H9 (cell line): ENCODE measurements around the gene SLC6A19. TPM values are rescaled to one million over a fixed set of nuclear protein-coding genes. Genes with fewer than 3 reads are reported as not detected.

ENCODE experiments used
- DNase-seq: peaks from one replicate; pipeline ENCODE4 v3.0.0-alpha.2; 2017
- H2AFZ ChIP-seq: one replicate; pipeline ENCODE4 v1.6.1; 2013; ENCODE audit warnings: mild to moderate bottlenecking, low read length, control low read depth, moderate library complexity
- H2AK5ac ChIP-seq: 2 replicates; pipeline ENCODE4 v1.6.1; 2013; ENCODE audit warnings: low read length, control low read depth, mixed read lengths; ENCODE audit not compliant: insufficient read length
- H2BK120ac ChIP-seq: one replicate; pipeline ENCODE4 v1.6.1; 2013; ENCODE audit warnings: low read depth, mild to moderate bottlenecking, low read length, control low read depth, inconsistent platforms; ENCODE audit not compliant: poor library complexity, severe bottlenecking
- H2BK12ac ChIP-seq: 2 replicates; pipeline ENCODE4 v1.6.1; 2013; ENCODE audit warnings: low read length, control low read depth, mixed read lengths, low read depth; ENCODE audit not compliant: insufficient read length
- H2BK15ac ChIP-seq: 2 replicates; pipeline ENCODE4 v1.6.1; 2013; ENCODE audit warnings: low read depth, low read length, control low read depth
- H2BK20ac ChIP-seq: one replicate; pipeline ENCODE4 v1.6.1; 2013; ENCODE audit warnings: low read depth, mild to moderate bottlenecking, low read length, control low read depth, inconsistent platforms; ENCODE audit not compliant: poor library complexity, severe bottlenecking
- H2BK5ac ChIP-seq: 2 replicates; pipeline ENCODE4 v1.6.1; 2013; ENCODE audit warnings: low read length, control low read depth, mixed read lengths; ENCODE audit not compliant: insufficient read length
- H3K14ac ChIP-seq: 2 replicates; pipeline ENCODE4 v1.6.1; 2013; ENCODE audit warnings: low read length, control low read depth; ENCODE audit not compliant: insufficient read depth
- H3K18ac ChIP-seq: 2 replicates; pipeline ENCODE4 v1.6.1; 2013; ENCODE audit warnings: low read depth, mild to moderate bottlenecking, mixed read lengths, low read length, control low read depth; ENCODE audit not compliant: insufficient read length
- H3K23ac ChIP-seq: 2 replicates; pipeline ENCODE4 v1.6.1; 2013; ENCODE audit warnings: low read length, control low read depth, mixed read lengths, low read depth; ENCODE audit not compliant: insufficient read length
- H3K23me2 ChIP-seq: 2 replicates; pipeline ENCODE4 v1.6.1; 2013; ENCODE audit warnings: low read depth, mild to moderate bottlenecking, mixed read lengths, low read length, control low read depth; ENCODE audit not compliant: insufficient read length, poor library complexity, severe bottlenecking
- H3K27ac ChIP-seq: 2 replicates; pipeline ENCODE4 v1.5.1; 2013; ENCODE audit warnings: low read length, control low read depth, mixed read lengths, low read depth; ENCODE audit not compliant: insufficient read length
- H3K27me3 ChIP-seq: 2 replicates; pipeline ENCODE4 v1.6.1; 2013; ENCODE audit warnings: low read length, control low read depth, inconsistent platforms; ENCODE audit not compliant: insufficient read depth
- H3K4ac ChIP-seq: 2 replicates; pipeline ENCODE4 v1.6.1; 2013; ENCODE audit warnings: low read depth, mild to moderate bottlenecking, control low read depth, inconsistent platforms, low read length, moderate library complexity
- H3K4me1 ChIP-seq: 2 replicates; pipeline ENCODE4 v1.6.1; 2013; ENCODE audit warnings: low read length, control low read depth, inconsistent platforms; ENCODE audit not compliant: insufficient read depth
- H3K4me2 ChIP-seq: 2 replicates; pipeline ENCODE4 v1.6.1; 2013; ENCODE audit warnings: low read length, control low read depth, mixed read lengths; ENCODE audit not compliant: insufficient read length, insufficient read depth
- H3K56ac ChIP-seq: 2 replicates; pipeline ENCODE4 v1.6.1; 2013; ENCODE audit warnings: low read depth, mild to moderate bottlenecking, mixed read lengths, low read length, control low read depth; ENCODE audit not compliant: insufficient read length
- H3K79me1 ChIP-seq: 2 replicates; pipeline ENCODE4 v1.6.1; 2013; ENCODE audit warnings: low read depth, mild to moderate bottlenecking, moderate library complexity, low read length, control low read depth, inconsistent platforms; ENCODE audit not compliant: insufficient read depth, poor library complexity, severe bottlenecking
- H3K79me2 ChIP-seq: 2 replicates; pipeline ENCODE4 v1.6.1; 2013; ENCODE audit warnings: low read length, control low read depth, inconsistent platforms; ENCODE audit not compliant: insufficient read depth
- H3K9ac ChIP-seq: 2 replicates; pipeline ENCODE4 v1.6.1; 2013; ENCODE audit warnings: low read length, control low read depth, mixed read lengths; ENCODE audit not compliant: insufficient read length; ENCODE audit errors: extremely low read depth
- H3K9me3 ChIP-seq: one replicate; pipeline ENCODE4 v1.6.1; 2013; ENCODE audit warnings: low read depth, low read length, inconsistent platforms; ENCODE audit not compliant: control insufficient read depth
- H3T11ph ChIP-seq: one replicate; pipeline ENCODE4 v1.6.1; 2013; ENCODE audit warnings: mild to moderate bottlenecking, low read length, control low read depth, inconsistent platforms
- H4K20me1 ChIP-seq: one replicate; pipeline ENCODE4 v1.6.1; 2013; ENCODE audit not compliant: control insufficient read depth, insufficient read length, insufficient read depth
- H4K5ac ChIP-seq: 2 replicates; pipeline ENCODE4 v1.6.1; 2013; ENCODE audit warnings: low read depth, mild to moderate bottlenecking, mixed read lengths, low read length, control low read depth; ENCODE audit not compliant: insufficient read length
- H4K8ac ChIP-seq: replicated peaks from 2 replicates; pipeline ENCODE4 v1.6.1; 2013; ENCODE audit warnings: low read length, control low read depth, mixed read lengths, low read depth; ENCODE audit not compliant: insufficient read length
- H4K91ac ChIP-seq: 2 replicates; pipeline ENCODE4 v1.6.1; 2013; ENCODE audit warnings: low read depth, mild to moderate bottlenecking, moderate library complexity, mixed read lengths, low read length, control low read depth; ENCODE audit not compliant: insufficient read length
- H3K27ac Mint-ChIP-seq, 3 experiments: 2 replicates in 2 of 3; 3 replicates in 1 of 3; pipeline ENCODE4 v1.8.0; 2020 to 2021; ENCODE audit warnings: mixed read lengths in 3 of 3, mild to moderate bottlenecking in 1 of 3, moderate library complexity in 1 of 3
- H3K27me3 Mint-ChIP-seq: 2 replicates; pipeline ENCODE4 v1.8.0; 2021; ENCODE audit warnings: low read depth, mild to moderate bottlenecking, moderate library complexity, mixed read lengths
- H3K36me3 Mint-ChIP-seq, 3 experiments: 2 replicates in 2 of 3; 3 replicates in 1 of 3; pipeline ENCODE4 v1.8.0; 2020 to 2021; ENCODE audit warnings: low read depth in 3 of 3, mixed read lengths in 3 of 3; ENCODE audit not compliant: insufficient read depth in 1 of 3
- H3K4me1 Mint-ChIP-seq, 2 experiments: 2 replicates each; pipeline ENCODE4 v1.8.0; 2020; ENCODE audit warnings: mixed read lengths in 2 of 2
- H3K4me3 Mint-ChIP-seq, 2 experiments: 2 replicates in 1 of 2; 3 replicates in 1 of 2; pipeline ENCODE4 v1.8.0; 2020 to 2021; ENCODE audit warnings: mild to moderate bottlenecking in 2 of 2, mixed read lengths in 2 of 2, moderate library complexity in 1 of 2
- H3K9me3 Mint-ChIP-seq, 2 experiments: 2 replicates in 1 of 2; 3 replicates in 1 of 2; pipeline ENCODE4 v1.8.0; 2020; ENCODE audit warnings: mild to moderate bottlenecking in 2 of 2, mixed read lengths in 2 of 2, moderate library complexity in 1 of 2
- WGBS: extraction: QIAGEN DNeasy Blood & Tissue Kit; methylation state at CpG from one replicate; pipeline ENCODE4 v1.1.7; 2013; ENCODE audit warnings: missing lambda C conversion rate, low lambda C conversion rate, mixed read lengths; ENCODE audit not compliant: insufficient read length; ENCODE audit errors: extremely low coverage; 5-methylcytosine and 5-hydroxymethylcytosine counted together
- total RNA-seq: library from RNA; stranded (reverse); gene quantifications from 2 replicates; pipeline ENCODE4 v1.2.1, GENCODE V29; 2021
- TF ChIP-seq, protein P1 (sequence below): fragments of 200-600 bp; sonication (generic); conservative IDR thresholded peaks from 3 replicates; pipeline ENCODE4 v1.8.0; 2021; ENCODE audit warnings: antibody characterized with exemption, mild to moderate bottlenecking

Gene SLC6A19
- total RNA-seq, 1 experiment from 2014 or later = not detected

DNA sequence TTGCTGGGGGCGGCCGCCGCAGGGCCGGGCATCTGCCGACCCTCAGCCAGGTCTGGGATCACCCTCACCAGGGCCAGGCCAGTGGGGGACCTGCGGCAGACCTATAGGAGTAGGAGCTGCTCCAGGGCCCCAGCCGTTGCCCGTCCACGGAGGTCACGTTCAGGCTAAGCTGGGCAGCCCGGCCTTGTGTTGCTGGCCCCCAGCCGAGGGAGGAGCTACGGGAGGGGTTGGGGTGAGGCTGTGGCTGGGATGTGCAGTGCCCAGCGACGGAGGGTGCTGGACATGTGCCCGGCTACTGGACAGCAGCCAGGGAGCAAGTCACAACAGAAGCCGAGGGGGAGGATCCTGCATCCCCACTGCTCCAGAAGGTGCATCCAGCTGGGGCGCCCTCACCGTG lies 39.6 kb upstream of the SLC6A19 start:
- no peaks in the 10 kb centered on the region for H3K9me3 ChIP-seq
- no peaks in the 10 kb centered on the region for H3K23me2 ChIP-seq
- Mint-ChIP-seq H3K9me3 (peaks cover 8 to 10% of the 10 kb centered on the region in 2 experiments), H3K4me1 (peaks cover 7 to 15% of the 10 kb centered on the region in 2 experiments), H3K27me3 (peaks cover 40% of the 10 kb centered on the region), H3K36me3 (peaks cover 0 to 10% (median 0%) of the 10 kb centered on the region in 3 experiments; a peak in 4 of 7 replicates), H3K27ac (no peak overlapping the region), H3K4me3 (no peak overlapping the region)
- no peak overlapping the region for H2BK5ac ChIP-seq
- H3K23ac ChIP-seq = no peak overlapping the region
- no peak overlapping the region for H3K18ac ChIP-seq
- no peaks in the 10 kb centered on the region for H3K79me1 ChIP-seq
- no peak overlapping the region for H2AK5ac ChIP-seq
- no peak overlapping the region for H3K27ac ChIP-seq
- H3K27me3 ChIP-seq = peaks cover 4% of the 10 kb centered on the region; the same call in 1 of the 2 replicates
- H2AFZ ChIP-seq = no peak overlapping the region
- no peak overlapping the region for H3T11ph ChIP-seq
- no peak overlapping the region for H3K4me2 ChIP-seq
- H3K4me1 ChIP-seq = no peaks in the 10 kb centered on the region
- no peak overlapping the region for H3K4ac ChIP-seq
- no peak overlapping the region for H4K5ac ChIP-seq
- no peak overlapping the region for H2BK20ac ChIP-seq
- no peak overlapping the region for H2BK120ac ChIP-seq
- no peaks in the 10 kb centered on the region for H4K20me1 ChIP-seq
- no peak overlapping the region for H3K14ac ChIP-seq
- no peak for DNase-seq
- H3K9ac ChIP-seq = no peak overlapping the region
- H2BK15ac ChIP-seq = no peak overlapping the region
- no peak overlapping the region for H4K8ac ChIP-seq
- H2BK12ac ChIP-seq = no peak overlapping the region
- H4K91ac ChIP-seq = no peak overlapping the region
- no peaks in the 10 kb centered on the region for H3K79me2 ChIP-seq
- TF ChIP-seq, protein P1, sequence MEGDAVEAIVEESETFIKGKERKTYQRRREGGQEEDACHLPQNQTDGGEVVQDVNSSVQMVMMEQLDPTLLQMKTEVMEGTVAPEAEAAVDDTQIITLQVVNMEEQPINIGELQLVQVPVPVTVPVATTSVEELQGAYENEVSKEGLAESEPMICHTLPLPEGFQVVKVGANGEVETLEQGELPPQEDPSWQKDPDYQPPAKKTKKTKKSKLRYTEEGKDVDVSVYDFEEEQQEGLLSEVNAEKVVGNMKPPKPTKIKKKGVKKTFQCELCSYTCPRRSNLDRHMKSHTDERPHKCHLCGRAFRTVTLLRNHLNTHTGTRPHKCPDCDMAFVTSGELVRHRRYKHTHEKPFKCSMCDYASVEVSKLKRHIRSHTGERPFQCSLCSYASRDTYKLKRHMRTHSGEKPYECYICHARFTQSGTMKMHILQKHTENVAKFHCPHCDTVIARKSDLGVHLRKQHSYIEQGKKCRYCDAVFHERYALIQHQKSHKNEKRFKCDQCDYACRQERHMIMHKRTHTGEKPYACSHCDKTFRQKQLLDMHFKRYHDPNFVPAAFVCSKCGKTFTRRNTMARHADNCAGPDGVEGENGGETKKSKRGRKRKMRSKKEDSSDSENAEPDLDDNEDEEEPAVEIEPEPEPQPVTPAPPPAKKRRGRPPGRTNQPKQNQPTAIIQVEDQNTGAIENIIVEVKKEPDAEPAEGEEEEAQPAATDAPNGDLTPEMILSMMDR = no peak
- WGBS = no CpG with 5 or more reads among the region's 19 CpGs
- no peak overlapping the region for H3K56ac ChIP-seq
